ENCODE data around the gene SRRM5.
"Not testable (repeated sequence)": the region's sequence is repeated elsewhere in the genome, so short reads cannot be mapped to it uniquely, and the experiment has no call there.

Gene SRRM5

DNA sequence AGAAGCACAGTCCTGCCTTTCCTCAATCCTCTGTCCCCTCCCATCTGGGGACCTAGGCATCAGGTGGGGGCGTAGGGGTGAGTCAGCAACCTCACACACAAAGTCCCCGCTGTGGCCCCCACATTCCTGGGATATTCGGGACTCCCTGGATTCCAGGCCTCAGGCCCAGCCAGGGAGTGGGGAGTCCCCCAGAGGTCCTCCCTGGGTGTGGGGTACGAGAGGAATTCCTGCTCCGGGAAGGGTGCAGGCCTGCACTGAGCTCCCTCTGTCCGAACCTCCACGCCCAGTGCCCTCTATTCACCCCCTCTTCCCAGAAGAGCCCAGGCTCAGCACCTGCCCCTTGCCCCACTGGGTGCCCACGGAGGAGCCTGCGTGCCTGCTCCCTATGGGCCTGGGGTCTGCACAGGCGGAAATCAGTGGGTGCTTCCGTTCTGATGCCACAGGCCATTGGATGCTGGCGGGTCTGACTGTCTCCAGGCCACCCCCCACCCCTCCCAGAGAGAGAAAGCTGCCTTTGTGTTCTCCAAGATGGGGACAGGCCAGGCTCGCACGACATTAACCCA lies 24.3 kb downstream of the SRRM5 start:
- peaks cover 64% of the 10 kb centered on the region for H3K27me3 Mint-ChIP-seq
- DNase-seq: no peak
- no peak overlapping the region for H3K4me3 Mint-ChIP-seq
- H3K4me1 Mint-ChIP-seq: peaks cover 28% of the 10 kb centered on the region
- H3K9me3 Mint-ChIP-seq: no peaks in the 10 kb centered on the region
- H3K27ac Mint-ChIP-seq: no peak overlapping the region
- no peak for ATAC-seq

DNA sequence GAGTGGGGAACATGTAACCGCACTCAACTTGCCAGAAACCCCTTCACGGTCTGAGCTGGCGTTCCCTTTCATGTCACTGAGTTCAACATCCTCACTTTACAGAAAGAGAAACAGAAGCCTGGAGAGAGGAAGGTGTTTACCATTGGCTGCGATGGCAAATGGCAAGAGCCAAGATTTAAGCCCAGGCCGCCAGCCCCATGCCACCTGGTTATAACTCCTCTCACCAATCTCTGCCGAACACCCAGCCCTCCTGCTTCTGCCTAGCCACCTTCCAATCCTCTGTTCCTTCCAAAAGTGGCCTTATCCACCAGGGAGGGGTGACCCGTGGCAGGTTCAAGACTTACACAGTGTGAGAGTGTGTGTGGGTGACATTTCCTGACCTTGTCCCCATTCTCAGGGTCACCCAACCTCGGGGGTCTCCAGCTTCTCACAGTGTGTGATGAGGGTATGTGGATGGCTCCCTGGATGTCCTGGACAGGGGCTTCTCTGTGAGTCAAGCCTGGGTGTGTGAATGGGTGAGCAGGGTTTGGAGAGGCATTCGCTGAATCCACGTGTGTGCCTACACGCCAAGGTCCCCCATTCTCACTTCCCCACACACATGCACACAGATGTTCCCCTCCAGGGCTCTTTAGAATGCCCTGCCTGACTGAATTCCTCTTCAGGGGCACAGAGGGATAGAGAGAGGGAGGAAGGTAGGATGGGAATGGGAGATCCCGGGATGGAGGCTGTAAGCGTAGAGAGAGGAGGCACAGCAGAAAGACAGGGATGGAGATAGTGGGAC lies 26.5 kb downstream of the SRRM5 start:
- H3K9me3 Mint-ChIP-seq: no peaks in the 10 kb centered on the region
- ATAC-seq (no peak), DNase-seq (no peak)
- H3K27me3 Mint-ChIP-seq: peaks cover 71% of the 10 kb centered on the region
- H3K27ac Mint-ChIP-seq: no peak overlapping the region
- H3K4me1 Mint-ChIP-seq: peaks cover 28% of the 10 kb centered on the region
- peak overlapping the region; percentile 71 to 78 for H3K4me3 Mint-ChIP-seq

DNA sequence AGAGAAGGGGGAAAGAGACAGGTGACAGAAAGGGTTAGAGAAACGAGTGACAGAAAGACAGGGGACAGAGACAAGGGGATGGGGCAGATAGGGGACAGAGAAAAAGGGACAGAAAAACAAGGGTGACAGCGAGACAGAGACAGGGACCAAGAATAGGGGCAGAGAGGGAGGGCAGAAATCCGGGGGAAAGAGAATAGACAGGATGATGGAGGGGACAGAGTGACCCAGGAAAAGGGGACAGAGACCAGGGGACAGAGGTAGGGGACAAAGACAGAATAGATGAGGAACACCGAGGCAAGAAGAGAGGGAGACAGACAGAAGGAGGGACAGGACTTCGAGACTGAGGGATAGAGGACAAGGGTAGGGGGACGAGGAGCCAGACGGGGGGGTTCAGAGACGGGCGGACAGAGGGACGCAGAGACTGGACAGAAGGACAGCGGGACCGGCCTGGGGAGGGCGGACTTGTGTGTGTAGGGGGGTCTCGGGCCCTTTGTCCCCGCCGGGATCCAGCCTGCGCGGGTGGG lies 27.2 kb downstream of the SRRM5 start:
- peak overlapping the region; percentile 71 to 78 for H3K4me3 Mint-ChIP-seq
- peak; percentile 21 for ATAC-seq
- peak overlapping the region in 1 of 2 donors; percentile 22 for H3K27ac Mint-ChIP-seq
- H3K27me3 Mint-ChIP-seq: peaks cover 71% of the 10 kb centered on the region
- DNase-seq: no peak
- H3K9me3 Mint-ChIP-seq: no peaks in the 10 kb centered on the region
- peaks cover 28% of the 10 kb centered on the region for H3K4me1 Mint-ChIP-seq

DNA sequence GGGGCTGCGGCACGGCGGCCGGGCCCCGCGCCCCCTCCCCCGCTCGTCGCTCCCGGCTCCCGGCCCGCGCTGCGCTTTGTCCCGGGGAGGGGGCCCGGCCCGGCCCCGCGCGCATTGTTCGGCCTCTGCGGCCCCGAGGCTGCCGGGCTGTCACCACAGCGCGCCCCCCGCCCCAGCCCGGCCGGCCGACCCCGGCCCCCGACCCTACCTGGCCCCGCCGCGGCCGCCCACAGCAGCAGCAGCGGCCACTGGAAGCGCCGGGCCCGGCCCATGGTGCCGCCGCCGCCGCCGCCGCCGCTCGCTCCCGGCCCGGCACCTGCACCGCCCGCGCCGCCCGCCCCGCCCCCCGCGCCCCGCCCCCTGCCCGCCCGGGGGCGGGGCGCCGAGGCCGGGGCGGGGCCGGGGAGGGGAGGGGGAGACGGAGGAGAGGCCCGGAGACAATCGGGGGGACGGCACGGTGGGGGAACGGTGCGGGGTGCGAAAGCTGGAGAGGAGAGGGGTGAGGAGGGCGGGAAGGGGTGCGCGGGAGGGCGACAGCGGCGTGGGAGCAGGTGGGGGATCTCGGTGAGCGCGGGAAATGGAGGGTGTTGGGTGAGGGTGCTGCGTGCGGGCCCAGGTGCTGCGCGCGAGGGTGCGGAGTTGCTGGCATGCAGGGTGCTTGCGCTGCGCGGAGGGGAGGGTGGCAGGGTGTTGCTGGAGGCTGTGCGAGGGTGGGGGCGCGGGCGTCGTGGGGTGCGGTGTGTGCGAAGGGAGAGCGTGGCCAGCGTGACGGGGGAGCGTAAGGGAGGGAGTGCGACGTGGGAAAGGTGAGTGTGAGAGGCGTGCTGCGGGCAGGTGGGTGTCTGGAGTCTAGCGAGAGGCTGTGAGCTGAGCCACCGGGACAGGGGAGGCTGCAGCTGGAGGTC lies 27.9 kb downstream of the SRRM5 start, which contains the start of gene CADM4:
CADM4 (minus strand) TSS at position 332 of the 905 bp plus-strand sequence; CDS start at position 272, 60 bp downstream.
- DNase-seq (peak; percentile 41 to 42), ATAC-seq (peak; percentile 78)
- Mint-ChIP-seq H3K4me1 (peaks cover 26% of the 10 kb centered on the region), H3K9me3 (no peaks in the 10 kb centered on the region), H3K27ac (peak within 1 kb of the TSS; percentile 22 to 73), H3K4me3 (peak within 1 kb of the TSS; percentile 77 to 78), H3K27me3 (peaks cover 69% of the 10 kb centered on the region)

DNA sequence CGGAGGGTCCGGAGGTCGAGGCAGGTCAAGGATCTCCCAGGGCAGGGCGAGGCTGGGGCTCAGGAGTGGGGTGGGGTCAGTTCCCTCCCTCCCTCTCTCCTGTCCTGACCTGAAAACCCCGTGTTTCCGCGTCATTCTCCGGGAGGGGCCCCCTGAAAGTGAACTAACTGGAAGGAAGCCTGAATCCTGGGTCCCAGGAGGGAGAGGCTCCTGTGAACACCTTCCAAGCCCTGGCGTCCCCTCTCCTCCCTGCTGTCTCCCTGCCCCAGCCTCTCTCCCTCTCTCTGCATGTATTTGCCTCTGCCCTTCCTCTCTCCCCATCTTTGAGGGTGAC lies 28.5 kb downstream of the SRRM5 start:
- Mint-ChIP-seq H3K4me3 (peak overlapping the region; percentile 77), H3K9me3 (no peaks in the 10 kb centered on the region)

DNA sequence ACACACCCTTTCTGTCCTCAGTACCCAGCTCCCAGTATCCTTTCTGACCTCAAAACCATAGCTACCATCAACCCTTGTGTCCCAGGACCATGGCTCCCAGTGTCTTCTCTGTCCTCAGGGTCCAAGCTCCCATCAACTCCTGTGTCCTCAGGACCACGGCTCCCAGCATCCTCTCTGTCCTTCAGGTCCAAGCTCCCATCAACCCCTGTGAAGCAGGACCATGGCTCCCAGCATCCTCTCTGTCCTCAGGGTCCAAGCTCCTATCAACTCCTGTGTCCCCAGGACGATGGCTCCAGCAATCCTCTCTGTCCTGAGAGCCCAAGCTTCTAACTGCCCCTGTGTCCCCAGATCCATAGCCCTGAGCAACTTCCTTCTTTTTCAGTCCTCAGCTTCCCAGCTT lies 29.4 kb downstream of the SRRM5 start:
- peaks cover 20% of the 10 kb centered on the region for H3K4me1 Mint-ChIP-seq
- no peaks in the 10 kb centered on the region for H3K9me3 Mint-ChIP-seq
- DNase-seq: no peak
- H3K27me3 Mint-ChIP-seq: peaks cover 53% of the 10 kb centered on the region
- H3K27ac Mint-ChIP-seq: peak overlapping the region in 1 of 2 donors; percentile 31
- peak overlapping the region; percentile 47 to 52 for H3K4me3 Mint-ChIP-seq
- no peak for ATAC-seq

More for the DNA sequence above, 28.5 kb downstream of the SRRM5 start:
- H3K27ac Mint-ChIP-seq: no peak overlapping the region
- peaks cover 63% of the 10 kb centered on the region for H3K27me3 Mint-ChIP-seq
- DNase-seq (no peak), ATAC-seq (no peak)
- peaks cover 20% of the 10 kb centered on the region for H3K4me1 Mint-ChIP-seq

DNA sequence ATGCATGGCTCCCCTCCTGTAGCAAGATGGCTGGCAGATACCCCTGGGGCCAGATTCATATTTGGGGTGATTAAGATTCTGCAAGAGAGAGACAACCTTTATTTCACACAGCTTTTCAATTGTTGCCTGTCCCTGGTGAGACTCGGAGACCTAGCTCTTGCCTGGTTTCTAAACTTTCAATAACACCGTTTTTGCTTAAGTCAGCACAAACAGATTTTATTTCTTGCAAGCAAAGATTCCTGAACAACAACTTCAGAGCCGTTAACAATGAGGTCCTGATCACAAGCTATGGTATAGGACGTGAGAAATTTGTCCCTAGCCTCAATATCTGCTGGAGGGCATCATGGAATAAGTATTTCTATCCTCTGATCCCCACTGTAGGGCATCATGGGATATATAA lies 30.6 kb downstream of the SRRM5 start:
- no peaks in the 10 kb centered on the region for H3K9me3 Mint-ChIP-seq
- H3K27ac Mint-ChIP-seq: no peak overlapping the region
- no peak overlapping the region for H3K4me3 Mint-ChIP-seq
- H3K27me3 Mint-ChIP-seq: peaks cover 41% of the 10 kb centered on the region
- H3K4me1 Mint-ChIP-seq: peaks cover 20% of the 10 kb centered on the region
- no peak for DNase-seq
- ATAC-seq: no peak

DNA sequence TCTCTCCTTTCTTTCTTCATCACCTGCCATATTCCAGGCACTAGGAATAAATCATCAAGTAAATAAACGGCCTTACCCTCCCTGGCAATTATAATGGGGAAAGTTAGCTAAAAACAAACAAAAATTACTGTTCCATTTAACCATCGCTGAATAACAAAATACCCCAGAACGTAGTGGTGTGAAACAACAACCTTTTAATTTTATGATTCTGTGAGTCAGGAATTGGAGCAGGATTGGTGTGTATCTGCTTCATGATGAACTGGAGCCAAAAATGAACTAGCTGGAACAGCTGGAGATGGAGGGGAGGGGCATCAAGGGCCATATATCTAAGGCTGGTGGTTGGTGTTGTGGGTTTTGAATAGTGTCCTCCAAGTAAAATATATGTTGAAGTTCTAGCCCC lies 31.4 kb downstream of the SRRM5 start:
- DNase-seq (no peak), ATAC-seq (no peak)
- H3K4me1 Mint-ChIP-seq: peaks cover 20% of the 10 kb centered on the region
- H3K27me3 Mint-ChIP-seq: peaks cover 34% of the 10 kb centered on the region
- no peaks in the 10 kb centered on the region for H3K9me3 Mint-ChIP-seq
- no peak overlapping the region for H3K4me3 Mint-ChIP-seq
- no peak overlapping the region for H3K27ac Mint-ChIP-seq

DNA sequence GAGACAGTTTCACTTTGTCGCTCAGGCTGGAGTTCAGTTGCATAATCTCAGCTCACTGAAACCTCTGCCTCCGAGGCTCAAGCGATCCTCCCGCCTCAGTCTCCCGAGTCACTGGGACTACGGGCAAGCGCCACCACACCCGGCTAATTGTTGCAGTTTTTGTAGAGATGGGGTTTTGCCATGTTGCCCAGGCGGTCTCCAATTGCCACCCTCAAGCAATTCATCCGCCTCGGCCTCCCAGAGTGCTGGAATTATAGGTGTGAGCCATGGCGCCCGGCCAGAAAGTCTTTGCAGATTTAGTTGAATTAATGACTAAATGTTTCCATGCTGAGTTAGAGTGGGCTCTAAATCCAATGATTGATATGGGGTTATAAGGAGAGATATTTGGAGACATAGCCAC lies 32.3 kb downstream of the SRRM5 start:
- ATAC-seq: no peak
- peaks cover 11% of the 10 kb centered on the region for H3K4me1 Mint-ChIP-seq

DNA sequence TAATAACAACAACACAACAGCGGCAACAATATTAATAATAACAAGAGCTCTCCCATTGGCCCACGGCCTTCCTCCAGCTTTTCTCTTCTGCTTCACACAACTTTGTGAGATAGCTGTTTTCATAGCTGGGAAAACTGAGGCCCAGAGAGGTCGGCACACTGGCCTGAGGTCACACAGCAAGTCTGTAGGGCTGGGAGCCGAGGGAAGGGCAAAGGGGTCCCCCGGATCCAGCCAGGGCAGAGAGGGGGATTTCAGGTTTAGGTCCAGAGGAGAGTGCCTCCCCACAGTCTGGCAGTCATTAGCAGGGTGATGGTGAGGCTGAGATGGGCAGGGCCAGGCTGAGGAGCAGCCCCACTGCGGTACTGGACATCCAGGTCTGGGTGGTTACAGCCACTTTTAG lies 36.7 kb downstream of the SRRM5 start:
- H3K4me3 Mint-ChIP-seq: no peak overlapping the region
- H3K27me3 Mint-ChIP-seq: no peaks in the 10 kb centered on the region
- no peak overlapping the region for H3K27ac Mint-ChIP-seq
- DNase-seq (no peak), ATAC-seq (no peak)
- peaks cover 6% of the 10 kb centered on the region for H3K4me1 Mint-ChIP-seq
- H3K9me3 Mint-ChIP-seq: no peaks in the 10 kb centered on the region

More for the DNA sequence above, 32.3 kb downstream of the SRRM5 start:
- no peak overlapping the region for H3K27ac Mint-ChIP-seq
- peaks cover 25% of the 10 kb centered on the region for H3K27me3 Mint-ChIP-seq
- no peak overlapping the region for H3K4me3 Mint-ChIP-seq
- no peaks in the 10 kb centered on the region for H3K9me3 Mint-ChIP-seq
- DNase-seq: no peak

DNA sequence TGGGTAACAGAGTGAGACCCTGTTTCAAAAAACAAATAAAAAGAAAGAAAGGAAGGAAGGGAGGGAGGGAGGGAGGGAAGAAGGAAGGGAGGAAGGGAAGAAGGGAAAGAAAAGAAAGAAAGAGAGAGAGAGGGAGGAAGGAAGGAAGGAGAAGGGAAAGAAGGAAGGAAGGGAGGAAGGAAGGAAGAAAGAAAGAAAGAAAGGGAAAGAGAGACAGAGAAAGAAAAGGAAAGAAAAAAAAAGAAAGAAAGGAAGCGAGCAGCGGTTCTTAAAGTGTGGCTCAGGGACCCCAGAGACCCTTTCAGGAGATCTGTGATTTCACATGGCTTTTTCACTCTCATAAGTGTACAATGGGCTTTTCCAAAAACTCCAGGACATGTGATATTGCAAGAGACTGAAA lies 37.6 kb downstream of the SRRM5 start:
- ATAC-seq: no peak
- Mint-ChIP-seq H3K4me3 (no peak overlapping the region), H3K9me3 (no peaks in the 10 kb centered on the region), H3K4me1 (peaks cover 6% of the 10 kb centered on the region), H3K27ac (peak overlapping the region in 1 of 2 donors; percentile 55), H3K27me3 (no peaks in the 10 kb centered on the region)
- no peak for DNase-seq

DNA sequence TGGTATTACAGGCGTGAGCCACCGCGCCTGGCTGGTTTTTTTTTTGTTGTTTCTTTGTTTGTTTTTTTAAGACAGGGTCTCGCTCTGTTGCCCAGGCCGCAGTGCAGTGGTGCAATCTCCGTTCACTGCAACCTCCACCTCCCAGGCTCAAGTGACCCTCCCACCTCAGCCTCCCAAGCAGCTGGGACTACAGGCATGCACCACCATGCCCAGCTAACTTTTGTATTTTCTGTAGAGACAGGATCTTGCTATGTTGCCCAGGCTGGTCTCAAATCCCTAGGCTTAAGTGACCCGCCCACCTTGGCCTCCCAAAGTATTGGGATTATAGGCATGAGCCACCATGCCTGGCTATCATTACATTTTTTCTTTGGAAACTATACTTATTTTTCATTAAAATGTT lies 38.4 kb downstream of the SRRM5 start:
- H3K27me3 Mint-ChIP-seq, H3K9me3 Mint-ChIP-seq, DNase-seq, H3K4me1 Mint-ChIP-seq, H3K27ac Mint-ChIP-seq, ATAC-seq, H3K4me3 Mint-ChIP-seq: not testable (repeated sequence)

DNA sequence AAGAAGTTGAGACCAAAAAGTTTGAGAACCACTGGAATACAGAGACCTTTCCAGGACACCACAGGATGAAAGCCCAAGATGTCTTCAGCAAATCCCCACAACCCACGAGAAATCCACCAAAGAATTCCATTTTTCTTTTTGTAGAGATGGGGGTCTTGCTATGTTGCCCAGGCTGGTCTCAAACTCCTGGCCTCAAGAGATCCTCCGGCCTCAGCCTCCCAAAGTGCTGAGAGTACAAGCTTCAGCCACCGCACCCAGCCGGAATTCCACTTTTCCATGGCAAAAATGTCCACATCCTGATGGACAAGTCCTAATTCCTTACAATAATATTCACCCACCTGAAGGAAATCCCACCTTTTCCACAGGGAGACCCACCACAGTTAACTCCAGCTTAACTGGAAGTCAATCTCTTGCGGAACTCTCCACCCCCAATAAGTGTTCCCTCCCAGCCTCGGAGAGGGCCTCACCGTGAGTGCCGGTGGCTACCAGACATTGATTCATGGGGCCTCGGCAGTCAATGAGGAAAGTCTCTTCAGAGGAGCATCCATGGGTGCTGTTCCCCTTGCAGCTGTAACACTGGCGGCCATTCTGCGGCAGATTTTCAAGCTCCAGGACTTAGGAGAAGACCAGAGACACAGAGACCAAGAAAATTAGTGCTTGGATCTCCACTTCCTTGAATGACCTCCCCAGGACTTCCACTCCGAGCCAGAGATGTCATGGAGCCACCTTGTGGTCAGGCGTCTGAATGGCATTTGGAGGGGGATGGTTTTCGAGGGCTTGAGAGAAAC lies 40.1 kb downstream of the SRRM5 start:
- H3K4me3 Mint-ChIP-seq: no peak overlapping the region
- DNase-seq (peak; percentile 28 to 46), ATAC-seq (peak; percentile 35)
- peaks cover 6% of the 10 kb centered on the region for H3K4me1 Mint-ChIP-seq
- H3K27ac Mint-ChIP-seq: peak overlapping the region in 1 of 2 donors; percentile 58
- no peaks in the 10 kb centered on the region for H3K27me3 Mint-ChIP-seq
- H3K9me3 Mint-ChIP-seq: no peaks in the 10 kb centered on the region

DNA sequence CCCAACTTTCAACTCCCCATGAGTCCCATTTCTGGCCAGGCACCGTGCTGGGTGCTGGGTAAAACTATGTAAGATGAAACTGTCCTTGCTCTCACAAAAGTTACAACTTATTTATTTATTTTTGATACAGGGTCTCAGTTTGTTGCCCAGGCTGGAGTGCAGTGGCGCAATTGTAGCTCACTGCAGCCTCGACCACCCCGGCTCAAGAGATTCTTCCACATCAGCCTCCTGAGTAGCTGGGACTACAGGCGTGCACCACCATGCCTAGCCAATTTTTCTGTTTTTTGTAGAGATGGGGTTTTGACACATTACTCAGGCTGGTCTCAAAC lies 40.6 kb downstream of the SRRM5 start:
- ATAC-seq: no peak
- no peak for DNase-seq
- Mint-ChIP-seq H3K27ac (no peak overlapping the region), H3K4me3 (no peak overlapping the region), H3K4me1 (peaks cover 6% of the 10 kb centered on the region), H3K27me3 (no peaks in the 10 kb centered on the region), H3K9me3 (no peaks in the 10 kb centered on the region)

DNA sequence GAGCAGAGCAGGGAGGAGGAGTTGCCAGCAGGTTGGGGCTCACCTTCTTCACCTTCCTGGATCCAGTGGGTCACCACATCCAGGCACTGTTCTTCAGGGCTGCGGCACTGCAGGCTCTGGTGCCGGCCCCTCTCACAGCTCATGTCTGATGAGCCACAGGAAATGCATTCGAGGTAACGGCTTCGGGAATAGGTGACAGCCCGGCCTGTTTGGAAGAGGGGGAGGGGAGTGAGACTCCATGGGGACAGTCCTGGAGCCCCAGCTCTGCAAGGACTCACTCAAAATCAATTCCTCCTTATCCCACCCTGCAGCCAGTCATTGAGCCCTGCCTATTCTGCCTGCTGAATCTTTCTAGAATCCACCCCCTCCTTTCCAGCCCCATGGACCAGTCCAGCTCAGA lies 44.5 kb downstream of the SRRM5 start:
- H3K27me3 Mint-ChIP-seq: no peaks in the 10 kb centered on the region
- H3K27ac Mint-ChIP-seq: no peak overlapping the region
- no peak for ATAC-seq

More for the DNA sequence above, 44.5 kb downstream of the SRRM5 start:
- DNase-seq: no peak
- Mint-ChIP-seq H3K4me3 (no peak overlapping the region), H3K4me1 (peaks cover 6% of the 10 kb centered on the region), H3K9me3 (peaks cover 0 to 7% of the 10 kb centered on the region in 2 donors)
